ENCODE data around the gene FAM199X. TPM values are rescaled to one million over a fixed set of nuclear protein-coding genes. Genes with fewer than 3 reads are reported as not detected.

FAM199X gene
- polyA plus RNA-seq, 3 donors, result 4.1 to 8.2 (median 5.0) TPM

DNA sequence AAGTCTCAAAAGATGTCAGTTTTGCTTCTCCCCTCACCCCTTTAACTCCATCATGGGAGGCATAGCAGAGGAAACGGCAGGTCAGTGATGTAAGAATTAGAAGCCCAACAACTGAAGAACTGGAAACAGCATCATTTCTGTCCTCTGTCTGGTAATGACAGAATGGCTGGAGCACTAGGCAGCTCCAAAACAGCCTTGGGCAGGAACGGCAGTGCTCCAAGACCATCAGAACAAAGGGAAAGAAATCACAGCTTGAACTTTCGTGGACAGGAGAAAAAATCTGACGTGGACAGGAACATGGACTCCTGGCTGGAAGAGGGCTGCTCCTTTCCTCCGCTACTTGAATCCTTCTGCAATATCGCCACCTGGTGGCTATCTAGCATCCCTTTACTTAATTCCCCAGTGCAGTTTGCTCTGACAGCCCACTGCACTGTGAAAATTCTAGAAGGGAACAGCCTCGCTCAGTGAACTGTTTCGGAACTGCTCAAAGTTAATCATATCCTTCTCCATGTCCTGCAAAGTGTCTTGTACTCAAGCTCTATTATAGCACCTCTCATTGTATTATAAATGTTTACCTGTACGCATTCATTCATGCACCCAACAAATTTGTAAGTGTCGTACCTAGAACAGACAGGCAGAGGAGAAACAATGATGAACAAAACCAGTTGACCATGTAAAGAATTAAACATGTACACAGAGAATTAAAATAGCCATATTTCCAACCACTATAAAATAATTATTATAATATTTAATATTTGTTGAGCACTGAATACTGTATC is 29.8 kb upstream of the FAM199X start:
- Mint-ChIP-seq H3K4me3 (peak overlapping the region; percentile 51 to 75), H3K27ac (no peak overlapping the region), H3K4me1 (peaks cover 14% of the 10 kb centered on the region), H3K36me3 (peaks cover under 1% of the 10 kb centered on the region in 2 donors), H3K9me3 (peaks cover 0 to 8% (median 0%) of the 10 kb centered on the region in 7 donors), H3K27me3 (ENCODE audit: low read depth in 3 of 3) (peaks cover 0 to 9% (median 0%) of the 10 kb centered on the region in 3 donors)
- no peak overlapping the region for H2AFZ ChIP-seq (ENCODE audit: insufficient read depth, low read depth, low read length, poor library complexity, severe bottlenecking)
- H3K79me2 ChIP-seq (ENCODE audit: insufficient read depth, low read length), result no peaks in the 10 kb centered on the region
- no peak overlapping the region for H3K9ac ChIP-seq (ENCODE audit: insufficient read depth, low read length, poor library complexity, severe bottlenecking)
- DNase-seq, result peak; percentile 53 to 64 (median 63)
- H3K27me3 ChIP-seq (ENCODE audit: control insufficient read depth in 2 of 2, insufficient read depth in 2 of 2, low read length in 2 of 2), result peaks cover 0 to 2% of the 10 kb centered on the region in 2 donors
- H3K36me3 ChIP-seq (replicated peaks in 1 of 2; ENCODE audit: control insufficient read depth in 1 of 2, insufficient read depth in 2 of 2, low read length in 2 of 2), result no peaks in the 10 kb centered on the region
- no peaks in the 10 kb centered on the region for H3K9me3 ChIP-seq (replicated peaks in 1 of 2; ENCODE audit: control insufficient read depth in 1 of 2, insufficient read depth in 1 of 2, low read length in 2 of 2)
- no peak overlapping the region for H3K27ac ChIP-seq (ENCODE audit: low read depth in 1 of 2, low read length in 2 of 2)
- peak; percentile 71 for TF ChIP-seq CTCF (IDR thresholded peaks at IDR 0.05)
- H3K4me2 ChIP-seq (replicated peaks; ENCODE audit: extremely low read depth, low read length, poor library complexity, severe bottlenecking), result peak overlapping the region; percentile 39
- H4K20me1 ChIP-seq (ENCODE audit: insufficient read depth, low read length), result peaks cover 23% of the 10 kb centered on the region
- intact Hi-C loops (cut with micrococcal nuclease), result loop anchor here in 1 of 2 donors (2.0 to 10.0 kb wide), 2 partner anchors 38 to 292 kb away; no protein-coding TSS in a partner anchor
- 0% methylated on average over 1 of the region's 10 CpGs for WGBS (ENCODE audit: insufficient coverage)
- H3K4me1 ChIP-seq (ENCODE audit: control insufficient read depth in 1 of 2, insufficient read depth in 2 of 2, low read length in 2 of 2), result peaks cover 0 to 3% of the 10 kb centered on the region in 2 donors
- H3K4me3 ChIP-seq (replicated peaks in 1 of 3; ENCODE audit: low read depth in 2 of 3, low read length in 3 of 3), result no peak overlapping the region

DNA sequence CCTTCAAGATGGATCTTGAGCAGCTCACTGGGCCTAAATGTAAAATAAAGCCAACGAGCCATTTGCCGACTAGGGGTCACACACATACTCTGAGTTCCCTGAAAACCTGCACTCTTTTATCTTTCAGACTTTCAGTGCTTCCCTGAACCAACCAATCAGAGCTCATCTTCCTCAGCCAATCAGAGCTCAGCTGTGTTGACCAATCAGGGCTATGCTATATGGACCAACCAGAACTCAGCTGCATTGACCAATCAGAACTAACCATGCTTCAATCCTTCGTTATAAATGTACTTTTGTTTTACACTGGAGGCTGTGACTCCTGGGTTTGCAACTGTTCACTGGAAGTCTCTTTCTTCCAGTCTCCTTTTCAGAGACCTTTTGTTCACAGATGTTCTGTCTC is 28.8 kb upstream of the FAM199X start:
- Histone ChIP-seq H3K27ac (ENCODE audit: low read depth in 1 of 2, low read length in 2 of 2) (no peak overlapping the region), H3K9me3 (replicated peaks in 1 of 2; ENCODE audit: control insufficient read depth in 1 of 2, insufficient read depth in 1 of 2, low read length in 2 of 2) (no peaks in the 10 kb centered on the region), H3K9ac (ENCODE audit: insufficient read depth, low read length, poor library complexity, severe bottlenecking) (no peak overlapping the region), H3K27me3 (ENCODE audit: control insufficient read depth in 2 of 2, insufficient read depth in 2 of 2, low read length in 2 of 2) (peaks cover 0 to 2% of the 10 kb centered on the region in 2 donors), H4K20me1 (ENCODE audit: insufficient read depth, low read length) (peaks cover 23% of the 10 kb centered on the region), H2AFZ (ENCODE audit: insufficient read depth, low read depth, low read length, poor library complexity, severe bottlenecking) (no peak overlapping the region), H3K36me3 (replicated peaks in 1 of 2; ENCODE audit: control insufficient read depth in 1 of 2, insufficient read depth in 2 of 2, low read length in 2 of 2) (no peaks in the 10 kb centered on the region), H3K4me2 (replicated peaks; ENCODE audit: extremely low read depth, low read length, poor library complexity, severe bottlenecking) (no peak overlapping the region), H3K4me3 (replicated peaks in 1 of 3; ENCODE audit: low read depth in 2 of 3, low read length in 3 of 3) (no peak overlapping the region), H3K79me2 (ENCODE audit: insufficient read depth, low read length) (no peaks in the 10 kb centered on the region), H3K4me1 (ENCODE audit: control insufficient read depth in 1 of 2, insufficient read depth in 2 of 2, low read length in 2 of 2) (peaks cover 0 to 3% of the 10 kb centered on the region in 2 donors)
- no peaks in the 10 kb centered on the region for H3K36me3 Mint-ChIP-seq
- H3K4me3 Mint-ChIP-seq, result no peak overlapping the region
- H3K9me3 Mint-ChIP-seq, result peaks cover 0 to 8% (median 0%) of the 10 kb centered on the region in 7 donors
- peaks cover 16% of the 10 kb centered on the region for H3K4me1 Mint-ChIP-seq
- peaks cover 0 to 12% (median 0%) of the 10 kb centered on the region in 3 donors for H3K27me3 Mint-ChIP-seq (ENCODE audit: low read depth in 3 of 3)
- intact Hi-C loops (cut with micrococcal nuclease), result loop anchor here in 1 of 2 donors (2.0 to 10.0 kb wide), 2 partner anchors 39 to 293 kb away; no protein-coding TSS in a partner anchor
- no CpG with 5 or more reads among the region's 3 CpGs for WGBS (ENCODE audit: insufficient coverage)
- H3K27ac Mint-ChIP-seq, result peak overlapping the region in 1 of 7 donors; percentile 46
- no peak for TF ChIP-seq CTCF (IDR thresholded peaks at IDR 0.05)
- peak in 1 of 3 donors; percentile 15 for DNase-seq

All from CD14-positive monocyte (primary cell).